8988T (cell line): Measurements from ENCODE around the gene TAX1BP1.
A peak's percentile ranks its signal among the peaks of the same experiment; 100 is the strongest.
"Not testable (repeated sequence)": the region's sequence is repeated elsewhere in the genome, so short reads cannot be mapped to it uniquely, and the experiment has no call there.

Experiments used
- DNase-seq: peaks from one replicate; pipeline ENCODE4 v3.0.0; 2011

The TAX1BP1 gene

DNA sequence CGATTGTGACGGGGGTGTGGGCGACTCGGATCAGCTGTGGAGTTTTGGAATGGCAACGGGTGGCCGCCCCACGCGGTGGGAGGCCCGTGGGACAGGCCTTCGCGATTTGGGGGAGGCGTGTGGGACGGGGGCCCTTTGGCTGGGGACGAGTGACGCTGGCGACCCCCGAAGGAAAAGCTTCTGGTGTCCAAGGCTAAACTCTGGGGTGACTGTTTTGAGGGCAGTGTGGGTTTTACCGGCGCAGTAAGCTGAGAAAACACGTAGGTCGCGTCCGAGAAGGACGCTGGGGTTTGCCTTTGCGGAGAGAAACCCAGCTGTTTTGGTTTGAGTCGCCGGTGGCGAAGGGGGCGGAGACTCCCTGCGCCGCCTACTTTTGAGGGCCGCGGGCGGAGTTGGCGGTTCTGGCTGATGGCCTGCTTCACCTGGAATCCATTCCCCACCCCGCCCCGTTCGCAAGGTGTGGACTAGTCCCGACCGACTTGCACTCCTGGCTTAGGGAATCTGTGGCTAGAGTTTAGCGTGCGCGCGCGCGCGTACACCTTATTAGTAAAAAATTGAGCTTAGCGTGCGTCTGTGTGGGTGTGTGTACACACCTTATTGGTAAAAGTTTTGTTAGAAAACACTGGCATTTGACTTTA lies 606 bp downstream of the TAX1BP1 start:
- peak; percentile 18 for DNase-seq

DNA sequence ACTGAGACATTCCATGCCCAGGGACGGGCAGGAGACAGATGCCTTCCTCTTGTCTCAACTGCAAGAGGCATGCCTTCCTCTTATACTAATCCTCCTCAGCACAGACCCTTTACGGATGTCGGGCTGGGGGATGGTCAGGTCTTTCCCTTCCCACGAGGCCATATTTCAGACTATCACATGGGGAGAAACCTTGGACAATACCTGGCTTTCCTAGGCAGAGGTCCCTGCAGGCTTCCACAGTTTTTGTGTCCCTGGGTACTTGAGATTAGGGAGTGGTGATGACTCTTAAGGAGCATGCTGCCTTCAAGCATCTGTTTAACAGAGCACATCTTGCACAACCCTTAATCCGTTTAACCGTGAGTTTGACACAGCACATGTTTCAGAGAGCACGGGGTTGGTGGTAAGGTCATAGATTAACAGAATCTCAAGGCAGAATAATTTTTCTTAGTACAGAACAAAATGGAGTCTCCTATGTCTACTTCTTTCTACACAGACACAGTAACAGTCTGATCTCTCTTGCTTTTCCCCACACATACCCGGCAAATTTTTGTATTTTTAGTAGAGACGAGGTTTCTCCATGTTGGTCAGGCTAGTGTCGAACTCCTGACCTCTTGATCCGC lies 2.2 kb downstream of the TAX1BP1 start:
- DNase-seq = not testable (repeated sequence)

DNA sequence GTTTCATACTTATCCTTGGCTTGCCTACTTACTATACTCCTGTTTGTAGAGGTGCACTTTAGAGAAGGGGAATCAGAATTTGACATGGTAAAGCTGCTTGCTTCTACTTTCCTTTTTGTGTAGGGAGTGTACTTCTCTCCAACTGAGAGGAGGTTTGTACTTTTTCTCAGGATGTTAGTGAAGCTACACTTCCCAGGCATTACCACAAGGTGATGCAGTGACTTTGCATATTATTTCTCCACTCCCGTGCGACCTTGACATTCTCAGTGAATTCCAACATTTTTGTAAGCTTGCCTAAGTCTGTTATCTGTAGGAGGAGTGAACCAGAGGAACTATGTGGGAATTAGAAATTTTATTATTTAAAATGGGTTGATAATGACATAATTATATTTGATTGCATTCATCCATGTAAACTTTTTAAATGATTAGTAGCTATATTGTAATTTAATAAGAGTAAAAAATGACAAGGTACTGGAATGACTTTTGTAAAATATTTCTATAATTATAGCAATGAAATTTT lies 5.2 kb downstream of the TAX1BP1 start:
- no peak for DNase-seq

DNA sequence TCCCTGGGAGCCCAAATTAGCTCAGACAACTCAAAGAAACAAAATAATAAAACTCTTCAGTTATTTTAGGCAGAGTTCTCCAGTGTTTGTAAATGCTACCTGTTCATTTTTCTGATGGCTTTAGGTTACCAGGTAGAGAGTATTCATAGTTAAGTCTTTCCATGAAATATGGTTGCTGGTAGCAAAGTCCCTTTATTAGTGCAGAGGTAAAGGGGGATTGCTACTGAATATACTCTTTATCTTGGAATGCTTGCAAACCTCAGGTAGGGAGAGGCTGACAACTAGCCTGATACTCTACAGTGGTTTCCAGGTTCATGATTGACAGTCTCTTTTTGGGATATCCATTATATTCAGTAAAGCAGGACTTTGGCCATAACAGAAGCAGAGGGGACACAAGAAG lies 6.5 kb downstream of the TAX1BP1 start:
- DNase-seq = no peak

DNA sequence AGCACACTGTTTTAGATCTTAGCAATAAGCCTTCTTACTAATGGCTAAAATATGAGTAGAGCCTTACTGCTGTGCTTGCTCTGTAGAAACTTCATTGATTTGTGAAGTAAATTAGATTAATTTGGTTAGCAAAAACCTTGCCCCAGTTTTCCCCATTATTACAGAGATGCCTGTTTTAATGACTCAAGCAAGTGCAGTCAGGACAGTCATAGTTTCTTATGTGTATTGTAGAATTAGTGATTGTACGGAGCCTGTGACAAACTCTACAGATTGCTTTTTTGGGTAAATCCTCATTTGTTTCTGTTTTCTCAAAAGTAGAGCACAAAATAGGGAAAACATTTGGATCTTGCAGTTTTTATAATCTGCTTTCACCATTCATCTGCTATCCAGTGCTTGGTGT lies 7.0 kb downstream of the TAX1BP1 start:
- DNase-seq = no peak

DNA sequence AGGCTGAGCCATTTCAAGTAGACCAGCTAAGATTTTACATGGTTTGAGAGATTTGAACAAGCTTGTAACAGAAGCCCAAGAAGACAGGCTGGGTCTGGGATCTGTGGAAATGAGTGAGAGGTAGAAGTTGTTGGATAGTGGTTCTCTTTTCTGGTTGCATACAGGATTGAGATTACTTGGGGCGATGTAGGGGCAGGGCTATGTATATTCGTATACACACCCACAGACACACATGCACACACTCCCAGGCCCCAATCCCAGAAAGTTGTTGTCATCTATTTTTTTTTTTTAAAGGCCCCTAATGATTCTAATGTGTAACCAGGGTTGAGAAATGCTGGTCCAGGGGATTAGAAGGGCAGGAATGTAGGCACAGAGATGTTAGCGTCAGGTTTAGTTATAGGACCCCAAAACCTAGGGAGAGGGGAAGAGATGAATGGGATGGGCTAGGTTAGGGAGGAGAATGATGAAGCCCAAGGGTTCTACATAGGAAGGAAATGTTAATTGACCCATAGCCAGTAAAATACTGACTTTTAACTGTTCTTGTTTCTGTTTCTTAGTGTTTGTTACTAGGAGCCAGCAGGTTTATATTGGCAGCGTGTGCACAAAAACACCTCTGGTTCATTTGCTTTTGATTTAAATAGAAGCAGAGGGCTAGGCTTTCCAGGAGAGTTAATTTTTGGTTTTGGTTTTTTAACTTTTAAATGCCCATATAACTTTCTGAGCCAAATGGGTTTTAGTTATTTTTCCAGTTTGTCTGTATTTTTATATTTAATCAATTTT lies 7.8 kb downstream of the TAX1BP1 start:
- DNase-seq = no peak

DNA sequence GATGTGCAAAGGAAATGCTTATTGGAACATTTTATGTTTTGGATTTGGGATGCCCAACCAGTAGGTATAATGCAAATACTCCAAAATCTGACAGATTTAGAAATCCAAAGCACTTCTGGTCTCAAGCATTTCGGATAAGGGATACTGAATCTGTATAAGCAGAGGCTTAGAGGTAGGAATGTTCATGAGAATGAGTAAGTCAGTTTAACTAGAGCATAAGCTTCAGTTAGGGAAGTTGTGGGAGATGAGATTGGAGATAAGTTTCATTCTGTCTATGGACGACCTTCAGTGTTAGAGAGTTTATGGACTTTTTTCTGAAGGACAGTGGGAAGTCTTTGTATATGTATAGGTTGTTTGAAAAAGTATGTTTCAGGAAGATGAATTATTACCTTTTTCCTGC lies 10.4 kb downstream of the TAX1BP1 start:
- DNase-seq = no peak

DNA sequence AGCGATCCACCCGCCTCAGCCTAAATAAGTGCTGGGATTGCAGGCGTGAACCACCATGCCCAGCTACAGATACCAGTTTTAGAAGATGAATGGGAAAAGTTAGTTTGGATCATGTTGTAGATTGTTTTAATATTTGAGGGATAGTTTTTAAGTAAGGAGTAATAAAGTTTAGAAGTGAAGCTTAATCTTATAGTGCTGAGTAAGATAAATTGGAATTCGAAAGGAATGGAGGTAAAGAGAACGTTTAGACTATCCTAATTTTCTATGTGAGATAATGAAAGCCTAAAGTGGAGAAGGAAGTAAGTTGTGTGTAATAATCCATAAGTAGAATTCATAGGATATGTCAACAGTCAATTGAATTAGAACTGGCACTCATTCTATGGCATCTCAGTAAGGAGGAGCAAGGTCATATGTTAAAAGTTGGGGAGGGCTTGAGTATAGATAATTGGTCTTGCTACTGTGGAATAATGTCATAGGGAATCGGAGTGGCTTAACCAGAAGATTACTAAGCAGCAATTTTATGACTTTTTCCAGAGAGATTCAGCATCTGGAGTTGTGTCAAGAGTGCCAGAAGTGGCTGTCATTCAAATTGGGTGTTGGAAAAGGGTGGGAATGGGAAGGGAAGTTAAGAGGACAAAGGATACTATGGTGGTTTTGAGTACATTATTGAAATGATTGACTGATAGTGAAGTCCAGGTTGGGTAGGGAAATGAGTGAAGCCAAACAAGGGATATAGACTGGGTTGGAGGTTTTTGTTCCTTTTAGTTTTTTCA lies 12.1 kb downstream of the TAX1BP1 start:
- no peak for DNase-seq

DNA sequence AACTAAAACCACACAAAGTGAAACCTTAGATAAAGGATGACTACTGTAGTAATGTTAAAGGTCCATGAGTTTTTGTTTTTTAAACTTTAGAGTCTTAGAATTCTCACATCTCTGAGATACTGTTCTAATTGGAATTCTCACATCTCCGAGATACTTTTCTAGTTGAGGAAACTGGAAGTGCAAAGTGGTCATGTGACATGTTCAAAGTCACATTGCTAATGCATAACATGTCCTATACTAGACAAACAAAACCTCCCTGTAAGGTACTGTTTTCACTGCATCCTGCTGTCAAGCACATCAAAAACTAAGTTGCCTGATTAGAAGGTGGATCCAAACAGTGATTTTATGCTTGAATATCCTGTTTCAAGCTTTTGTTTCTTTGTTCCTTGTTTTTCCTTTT lies 13.9 kb downstream of the TAX1BP1 start:
- DNase-seq = no peak

DNA sequence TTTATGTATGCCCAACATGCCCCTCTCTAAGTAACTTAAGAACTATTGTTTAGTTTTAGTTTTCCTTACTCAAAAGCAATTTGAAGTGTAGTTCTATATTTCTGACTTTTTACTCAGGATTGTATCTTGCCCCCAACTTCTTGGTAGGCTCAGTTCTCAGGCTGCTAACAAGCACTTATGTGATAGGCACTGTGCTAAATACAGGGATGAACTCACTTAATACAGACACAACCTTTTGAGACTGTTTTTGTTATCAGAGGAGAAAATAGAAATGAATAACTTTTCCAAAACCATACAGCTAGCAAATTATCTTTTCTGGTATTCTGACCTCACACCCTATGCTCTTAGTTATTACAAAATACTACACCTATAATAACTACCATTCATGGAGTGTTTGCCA lies 16.3 kb downstream of the TAX1BP1 start:
- no peak for DNase-seq

DNA sequence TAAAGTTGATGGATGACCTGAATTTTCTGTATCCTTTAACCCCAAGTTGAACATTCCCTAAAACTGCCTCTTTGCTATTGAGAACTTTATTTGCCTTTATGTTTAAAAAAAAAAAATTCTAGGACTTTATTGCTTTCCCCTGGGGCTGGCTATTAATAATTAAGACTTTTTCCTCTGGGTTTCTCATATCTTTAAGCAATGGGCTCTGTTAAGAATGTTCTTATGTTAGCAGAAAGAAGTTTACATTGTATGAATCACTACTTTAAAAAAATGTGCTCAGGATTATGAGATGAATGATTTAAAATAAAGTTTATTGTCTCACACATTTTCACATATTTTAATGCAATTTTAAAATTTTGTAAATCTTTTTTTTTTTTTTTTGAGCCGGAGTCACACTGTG lies 19.5 kb downstream of the TAX1BP1 start:
- no peak for DNase-seq

DNA sequence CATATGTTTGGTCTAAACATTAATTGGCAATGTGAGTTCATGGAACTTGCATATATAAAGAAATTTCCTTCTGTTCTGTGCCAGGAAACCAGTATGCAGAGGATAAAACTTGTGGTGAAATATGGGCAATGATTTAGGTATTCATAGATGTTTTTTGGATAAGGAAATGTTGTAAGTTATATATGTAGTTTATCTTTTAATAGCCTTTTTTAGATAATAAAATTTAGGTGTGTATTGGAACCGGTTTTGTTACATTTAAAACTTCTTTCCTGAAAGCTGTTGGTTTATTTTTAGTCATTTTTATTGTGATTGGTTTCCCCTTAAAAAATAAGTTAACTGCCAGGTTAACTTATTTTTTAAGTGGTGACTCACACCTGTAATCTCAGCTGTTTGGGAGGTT lies 22.1 kb downstream of the TAX1BP1 start:
- DNase-seq = no peak

DNA sequence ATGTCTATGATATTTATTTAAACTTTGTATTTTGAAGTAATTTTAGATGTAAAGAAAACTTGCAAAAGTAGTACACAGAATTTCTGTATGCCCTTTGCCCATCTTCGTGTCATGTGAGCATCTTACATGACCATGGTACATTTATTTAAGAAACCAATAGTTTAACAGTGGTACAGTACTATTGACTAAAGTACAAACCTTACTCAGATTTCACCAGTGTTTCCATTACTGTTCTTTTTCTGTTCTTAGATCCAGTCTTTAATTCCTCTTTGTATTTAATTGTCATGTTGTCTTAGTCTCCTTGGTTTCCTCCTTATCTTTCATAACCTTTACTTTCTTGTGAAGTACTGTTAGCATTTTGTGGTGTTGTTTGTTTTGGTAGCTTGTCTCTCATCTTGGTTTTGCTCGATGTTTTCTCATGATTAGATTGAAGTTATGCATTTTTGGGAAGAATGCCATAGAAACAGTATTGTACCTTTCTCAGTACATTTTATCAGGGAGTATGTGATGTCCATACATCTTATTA lies 24.1 kb downstream of the TAX1BP1 start:
- DNase-seq = no peak

DNA sequence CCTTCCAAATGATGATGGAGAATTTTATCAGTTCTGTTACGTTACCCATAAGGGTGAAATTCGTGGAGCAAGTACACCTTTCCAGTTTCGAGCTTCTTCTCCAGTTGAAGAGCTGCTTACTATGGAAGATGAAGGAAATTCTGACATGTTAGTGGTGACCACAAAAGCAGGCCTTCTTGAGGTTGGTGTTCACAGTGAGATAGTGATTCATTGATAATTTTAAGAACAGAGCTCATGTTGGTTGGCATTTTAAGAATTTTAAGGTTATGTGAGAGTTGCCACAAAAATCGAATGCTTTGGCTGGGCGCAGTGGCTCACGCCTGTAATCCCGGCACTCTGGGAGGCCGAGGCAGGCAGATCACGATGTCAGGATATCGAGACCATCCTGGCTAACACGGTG lies 25.9 kb downstream of the TAX1BP1 start:
- no peak for DNase-seq

DNA sequence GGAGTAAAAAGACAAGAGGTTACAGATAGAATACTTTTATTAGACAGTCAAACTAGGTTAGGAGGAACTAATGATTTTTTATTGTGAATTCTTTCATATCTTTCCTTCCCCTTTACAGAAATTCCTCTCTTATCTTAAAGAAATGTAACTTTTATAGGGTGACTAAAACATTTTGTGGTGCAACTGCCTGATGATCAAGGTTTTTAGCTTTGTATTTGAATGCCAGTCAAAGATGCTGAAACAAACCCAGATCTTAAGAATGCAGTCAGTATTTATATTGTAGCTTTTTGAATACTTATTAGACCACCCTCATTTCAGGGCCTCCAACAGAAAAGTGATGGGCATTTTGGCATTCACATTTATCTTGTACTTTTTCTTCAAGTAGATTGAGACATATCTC lies 27.4 kb downstream of the TAX1BP1 start:
- DNase-seq = no peak

DNA sequence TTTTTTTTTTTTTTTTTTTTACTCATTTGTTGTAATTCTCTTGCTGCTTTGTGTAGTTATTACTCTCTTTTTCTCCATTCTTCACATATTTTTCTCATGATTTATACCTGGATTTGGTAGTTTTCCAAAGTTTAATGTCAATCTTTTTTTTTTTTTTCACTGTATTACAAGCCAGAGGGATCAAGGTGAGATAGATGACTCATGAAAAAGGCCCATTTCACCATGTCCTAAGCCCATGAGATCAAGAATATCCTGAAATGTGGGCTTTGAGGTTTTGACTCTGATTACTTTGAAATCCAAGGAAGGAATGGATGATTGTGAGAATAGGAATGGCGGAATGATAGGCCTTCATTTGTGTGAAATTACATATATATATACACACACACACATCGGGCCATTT lies 31.1 kb downstream of the TAX1BP1 start:
- DNase-seq = no peak

DNA sequence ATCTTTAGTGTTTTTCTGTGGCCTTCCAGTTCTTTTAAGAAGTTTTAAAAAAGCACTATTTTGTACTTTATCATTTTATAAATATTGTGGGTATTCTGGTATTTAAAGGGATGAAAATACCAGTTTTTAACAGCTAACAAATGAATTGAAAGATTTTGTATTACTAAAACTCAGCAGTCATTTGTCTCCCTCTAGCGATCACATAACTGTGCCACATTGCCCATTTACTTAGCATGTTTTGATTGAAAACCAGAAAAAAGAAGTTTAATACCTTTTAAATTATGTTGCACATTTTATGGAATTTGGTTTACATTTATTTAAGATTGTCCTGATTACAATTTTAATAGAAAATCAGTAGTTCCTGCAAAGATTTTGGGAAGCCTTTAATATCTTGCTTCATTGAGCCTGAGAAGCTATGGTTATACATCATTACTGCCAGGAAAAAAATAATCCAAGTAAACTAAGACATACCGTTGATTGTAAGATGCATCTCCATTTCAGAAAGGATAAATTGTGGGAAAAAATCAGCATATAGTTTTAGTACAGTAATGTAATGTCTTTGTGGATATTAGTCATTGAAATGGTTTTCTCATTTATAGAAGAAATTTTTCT lies 34.9 kb downstream of the TAX1BP1 start:
- no peak for DNase-seq

DNA sequence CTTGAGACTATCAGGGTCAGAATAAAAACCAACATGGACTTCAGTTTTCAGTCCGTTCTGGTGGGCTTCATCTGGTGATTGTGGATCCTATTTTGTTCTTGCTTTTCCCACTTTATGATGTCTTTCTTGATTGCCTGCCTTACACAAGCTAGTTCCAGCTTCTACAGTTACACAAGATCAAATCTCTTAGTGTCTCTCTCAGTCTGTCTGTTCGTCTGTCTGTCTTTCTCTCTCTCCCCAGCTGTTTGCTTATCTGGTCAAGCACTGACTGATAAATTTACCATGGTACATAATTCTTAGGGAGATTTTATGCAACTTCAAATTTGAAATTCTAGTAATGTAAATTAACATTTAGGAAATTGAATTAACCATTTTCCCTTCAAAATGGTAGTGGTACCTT lies 35.8 kb downstream of the TAX1BP1 start:
- no peak for DNase-seq

DNA sequence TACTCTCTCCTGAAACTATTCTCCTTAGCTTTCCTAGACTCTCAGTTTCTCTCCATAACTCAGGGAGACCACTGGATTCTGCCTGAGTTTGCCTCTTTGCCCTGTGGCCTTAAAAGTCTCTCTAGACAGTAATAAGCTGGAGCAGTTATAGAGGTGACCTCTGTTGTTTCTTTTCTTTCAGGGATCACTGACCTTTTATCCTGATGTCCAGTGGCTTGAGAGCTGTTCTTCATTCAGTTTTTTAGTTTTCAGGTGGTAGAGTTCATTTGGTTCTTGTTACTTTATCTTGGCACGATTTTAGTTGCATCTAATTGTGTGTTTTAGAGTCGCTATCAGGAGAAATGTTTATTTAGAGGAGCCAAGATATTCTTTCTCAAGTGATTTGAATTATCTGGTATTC lies 37.7 kb downstream of the TAX1BP1 start:
- DNase-seq = no peak

DNA sequence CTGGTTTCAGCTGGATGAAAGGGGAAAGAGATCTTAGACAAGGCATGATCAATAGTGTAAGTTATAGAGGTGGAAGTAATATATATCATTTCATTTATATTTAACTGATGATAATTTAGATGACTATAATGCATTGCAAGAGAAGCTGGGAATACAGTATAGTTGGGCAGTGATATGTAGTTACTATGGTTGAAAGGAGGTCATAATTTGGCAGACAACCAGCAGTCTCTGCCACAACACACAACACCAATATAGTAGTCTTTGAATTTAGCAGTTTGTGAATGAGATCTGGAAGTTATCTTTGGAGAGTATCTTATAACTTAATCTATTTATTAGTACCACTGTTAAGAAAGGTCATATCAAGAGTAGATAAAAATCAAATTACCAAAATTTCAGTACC lies 39.9 kb downstream of the TAX1BP1 start:
- no peak for DNase-seq

DNA sequence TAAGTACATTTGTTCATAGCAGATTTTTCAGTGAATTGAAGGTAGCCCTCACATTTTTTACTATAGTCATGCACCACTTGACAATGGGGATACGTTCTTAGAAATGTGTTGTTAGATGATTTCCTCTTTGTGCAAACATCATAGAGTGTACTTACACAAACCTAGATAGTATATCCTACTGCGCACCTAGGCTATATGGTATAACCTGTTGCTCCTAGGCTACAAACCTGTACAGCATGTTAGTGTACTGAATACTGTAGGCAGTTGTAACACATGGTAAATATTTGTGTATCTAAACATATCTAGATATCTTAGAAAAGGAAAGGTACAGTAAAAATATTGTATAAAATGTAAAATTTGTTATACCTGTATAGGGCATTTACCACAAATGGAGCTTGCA lies 41.2 kb downstream of the TAX1BP1 start:
- DNase-seq = no peak

DNA sequence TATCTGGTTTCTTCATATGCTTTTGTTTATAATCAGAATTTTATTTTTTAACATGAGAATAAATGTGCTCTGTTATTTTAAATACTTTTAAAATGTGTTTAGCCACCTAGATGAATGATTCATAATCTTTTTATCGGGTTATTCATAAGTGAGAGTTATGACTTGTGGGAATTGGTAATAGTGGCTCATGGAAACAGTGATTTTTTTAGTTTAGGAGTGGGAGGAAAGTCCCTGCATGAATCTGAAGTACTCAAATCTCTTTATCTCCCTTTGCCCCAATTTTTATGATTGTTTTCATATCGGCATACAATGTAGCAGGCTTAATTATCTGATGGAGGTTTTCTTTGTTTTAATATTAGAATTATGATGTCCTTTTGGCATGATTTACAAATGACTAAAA lies 42.9 kb downstream of the TAX1BP1 start:
- DNase-seq = no peak
